ENCODE results near the gene SEC63.
"Not testable (repeated sequence)": the region's sequence is repeated elsewhere in the genome, so short reads cannot be mapped to it uniquely, and the experiment has no call there.

DNA sequence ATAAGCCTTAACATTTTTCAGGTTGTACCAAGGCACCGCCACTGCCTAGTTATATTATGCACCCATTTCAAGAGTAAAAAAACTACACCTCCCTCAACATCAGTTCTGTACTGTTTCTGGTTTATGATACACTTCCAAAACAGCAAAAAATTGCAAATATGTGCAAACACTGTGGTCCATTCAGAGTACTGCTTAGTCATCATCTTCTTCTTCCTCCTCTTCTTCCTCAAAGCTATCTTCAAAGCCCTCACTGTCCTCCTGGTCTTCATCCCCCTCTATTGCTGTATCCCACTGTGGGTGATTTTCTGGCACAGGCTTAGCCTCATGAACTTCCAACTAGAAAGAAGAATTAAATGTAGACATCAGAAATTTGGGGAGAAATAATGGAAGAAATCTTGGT, 86.5 kb downstream of the SEC63 start:
- not testable (repeated sequence) for TF ChIP-seq EGR1 (IDR thresholded peaks at IDR 0.05; ENCODE audit: low read depth in 2 of 2); RXRA (IDR thresholded peaks at IDR 0.05); TAF1 (conservative IDR thresholded peaks at IDR 0.05); YY1 (IDR thresholded peaks at IDR 0.05); GABPA (IDR thresholded peaks at IDR 0.05 in 1 of 2, conservative IDR thresholded peaks at IDR 0.05 in 1 of 2); JUND (IDR thresholded peaks at IDR 0.05); RAD21 (IDR thresholded peaks at IDR 0.05)
- TF ChIP-seq, protein P1, sequence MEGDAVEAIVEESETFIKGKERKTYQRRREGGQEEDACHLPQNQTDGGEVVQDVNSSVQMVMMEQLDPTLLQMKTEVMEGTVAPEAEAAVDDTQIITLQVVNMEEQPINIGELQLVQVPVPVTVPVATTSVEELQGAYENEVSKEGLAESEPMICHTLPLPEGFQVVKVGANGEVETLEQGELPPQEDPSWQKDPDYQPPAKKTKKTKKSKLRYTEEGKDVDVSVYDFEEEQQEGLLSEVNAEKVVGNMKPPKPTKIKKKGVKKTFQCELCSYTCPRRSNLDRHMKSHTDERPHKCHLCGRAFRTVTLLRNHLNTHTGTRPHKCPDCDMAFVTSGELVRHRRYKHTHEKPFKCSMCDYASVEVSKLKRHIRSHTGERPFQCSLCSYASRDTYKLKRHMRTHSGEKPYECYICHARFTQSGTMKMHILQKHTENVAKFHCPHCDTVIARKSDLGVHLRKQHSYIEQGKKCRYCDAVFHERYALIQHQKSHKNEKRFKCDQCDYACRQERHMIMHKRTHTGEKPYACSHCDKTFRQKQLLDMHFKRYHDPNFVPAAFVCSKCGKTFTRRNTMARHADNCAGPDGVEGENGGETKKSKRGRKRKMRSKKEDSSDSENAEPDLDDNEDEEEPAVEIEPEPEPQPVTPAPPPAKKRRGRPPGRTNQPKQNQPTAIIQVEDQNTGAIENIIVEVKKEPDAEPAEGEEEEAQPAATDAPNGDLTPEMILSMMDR (IDR thresholded peaks at IDR 0.05; ENCODE audit: low read depth, low read length, missing input control) = not testable (repeated sequence)
- TF ChIP-seq, protein P2, sequence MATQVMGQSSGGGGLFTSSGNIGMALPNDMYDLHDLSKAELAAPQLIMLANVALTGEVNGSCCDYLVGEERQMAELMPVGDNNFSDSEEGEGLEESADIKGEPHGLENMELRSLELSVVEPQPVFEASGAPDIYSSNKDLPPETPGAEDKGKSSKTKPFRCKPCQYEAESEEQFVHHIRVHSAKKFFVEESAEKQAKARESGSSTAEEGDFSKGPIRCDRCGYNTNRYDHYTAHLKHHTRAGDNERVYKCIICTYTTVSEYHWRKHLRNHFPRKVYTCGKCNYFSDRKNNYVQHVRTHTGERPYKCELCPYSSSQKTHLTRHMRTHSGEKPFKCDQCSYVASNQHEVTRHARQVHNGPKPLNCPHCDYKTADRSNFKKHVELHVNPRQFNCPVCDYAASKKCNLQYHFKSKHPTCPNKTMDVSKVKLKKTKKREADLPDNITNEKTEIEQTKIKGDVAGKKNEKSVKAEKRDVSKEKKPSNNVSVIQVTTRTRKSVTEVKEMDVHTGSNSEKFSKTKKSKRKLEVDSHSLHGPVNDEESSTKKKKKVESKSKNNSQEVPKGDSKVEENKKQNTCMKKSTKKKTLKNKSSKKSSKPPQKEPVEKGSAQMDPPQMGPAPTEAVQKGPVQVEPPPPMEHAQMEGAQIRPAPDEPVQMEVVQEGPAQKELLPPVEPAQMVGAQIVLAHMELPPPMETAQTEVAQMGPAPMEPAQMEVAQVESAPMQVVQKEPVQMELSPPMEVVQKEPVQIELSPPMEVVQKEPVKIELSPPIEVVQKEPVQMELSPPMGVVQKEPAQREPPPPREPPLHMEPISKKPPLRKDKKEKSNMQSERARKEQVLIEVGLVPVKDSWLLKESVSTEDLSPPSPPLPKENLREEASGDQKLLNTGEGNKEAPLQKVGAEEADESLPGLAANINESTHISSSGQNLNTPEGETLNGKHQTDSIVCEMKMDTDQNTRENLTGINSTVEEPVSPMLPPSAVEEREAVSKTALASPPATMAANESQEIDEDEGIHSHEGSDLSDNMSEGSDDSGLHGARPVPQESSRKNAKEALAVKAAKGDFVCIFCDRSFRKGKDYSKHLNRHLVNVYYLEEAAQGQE (IDR thresholded peaks at IDR 0.05) = not testable (repeated sequence)
- TF ChIP-seq, protein P3, sequence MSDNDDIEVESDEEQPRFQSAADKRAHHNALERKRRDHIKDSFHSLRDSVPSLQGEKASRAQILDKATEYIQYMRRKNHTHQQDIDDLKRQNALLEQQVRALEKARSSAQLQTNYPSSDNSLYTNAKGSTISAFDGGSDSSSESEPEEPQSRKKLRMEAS (IDR thresholded peaks at IDR 0.05) = not testable (repeated sequence)
- TF ChIP-seq, protein P4, sequence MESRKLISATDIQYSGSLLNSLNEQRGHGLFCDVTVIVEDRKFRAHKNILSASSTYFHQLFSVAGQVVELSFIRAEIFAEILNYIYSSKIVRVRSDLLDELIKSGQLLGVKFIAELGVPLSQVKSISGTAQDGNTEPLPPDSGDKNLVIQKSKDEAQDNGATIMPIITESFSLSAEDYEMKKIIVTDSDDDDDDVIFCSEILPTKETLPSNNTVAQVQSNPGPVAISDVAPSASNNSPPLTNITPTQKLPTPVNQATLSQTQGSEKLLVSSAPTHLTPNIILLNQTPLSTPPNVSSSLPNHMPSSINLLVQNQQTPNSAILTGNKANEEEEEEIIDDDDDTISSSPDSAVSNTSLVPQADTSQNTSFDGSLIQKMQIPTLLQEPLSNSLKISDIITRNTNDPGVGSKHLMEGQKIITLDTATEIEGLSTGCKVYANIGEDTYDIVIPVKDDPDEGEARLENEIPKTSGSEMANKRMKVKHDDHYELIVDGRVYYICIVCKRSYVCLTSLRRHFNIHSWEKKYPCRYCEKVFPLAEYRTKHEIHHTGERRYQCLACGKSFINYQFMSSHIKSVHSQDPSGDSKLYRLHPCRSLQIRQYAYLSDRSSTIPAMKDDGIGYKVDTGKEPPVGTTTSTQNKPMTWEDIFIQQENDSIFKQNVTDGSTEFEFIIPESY (IDR thresholded peaks at IDR 0.05) = not testable (repeated sequence)
- TF ChIP-seq, protein P5, sequence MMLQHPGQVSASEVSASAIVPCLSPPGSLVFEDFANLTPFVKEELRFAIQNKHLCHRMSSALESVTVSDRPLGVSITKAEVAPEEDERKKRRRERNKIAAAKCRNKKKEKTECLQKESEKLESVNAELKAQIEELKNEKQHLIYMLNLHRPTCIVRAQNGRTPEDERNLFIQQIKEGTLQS (IDR thresholded peaks at IDR 0.05) = not testable (repeated sequence)

Measured in liver (tissue), 3 donors.